GM21390 (cell line): ENCODE results near the gene GNPTG.

ENCODE experiments used
- ATAC-seq: cut with Tn5 transposase; IDR thresholded peaks from one replicate; pipeline ENCODE4 v1.9.1; 2021; ENCODE audit not compliant: unreplicated experiment

Gene GNPTG

GRCh38 chr16:1333149-1333812 lies 18.4 kb upstream of the GNPTG start, which contains the start of gene BAIAP3:
Gene BAIAP3 (plus strand): TSS chr16:1333645. CDS start chr16:1338550, 4,905 bp downstream.
- ATAC-seq: no peak

- ATAC-seq: no peak
Observed at GRCh38 chr16:1333854-1334700, 17.7 kb upstream of the GNPTG start.

- ATAC-seq: no peak
Observed at GRCh38 chr16:1334739-1335138, 17.0 kb upstream of the GNPTG start.

GRCh38 chr16:1335211-1335971 lies 16.3 kb upstream of the GNPTG start:
- no peak for ATAC-seq

GRCh38 chr16:1335996-1336395 lies 15.7 kb upstream of the GNPTG start:
- ATAC-seq: no peak

- no peak for ATAC-seq
Observed at GRCh38 chr16:1336619-1337018, 15.1 kb upstream of the GNPTG start.

GRCh38 chr16:1337486-1337885 lies 14.2 kb upstream of the GNPTG start:
- no peak for ATAC-seq

- ATAC-seq: no peak
Observed at GRCh38 chr16:1338119-1338730, 13.5 kb upstream of the GNPTG start.

GRCh38 chr16:1338855-1339675 lies 12.7 kb upstream of the GNPTG start:
- no peak for ATAC-seq

GRCh38 chr16:1340730-1341494 lies 10.8 kb upstream of the GNPTG start:
- ATAC-seq: no peak

- no peak for ATAC-seq
Observed at GRCh38 chr16:1341495-1342420, 10.0 kb upstream of the GNPTG start.

GRCh38 chr16:1342526-1343427 lies 9.0 kb upstream of the GNPTG start:
- peak; percentile 87 for ATAC-seq

- peak; percentile 3 for ATAC-seq
Observed at GRCh38 chr16:1343428-1344242, 8.1 kb upstream of the GNPTG start.

GRCh38 chr16:1344499-1344898 lies 7.2 kb upstream of the GNPTG start:
- ATAC-seq: no peak

GRCh38 chr16:1345087-1345486 lies 6.6 kb upstream of the GNPTG start:
- ATAC-seq: no peak

GRCh38 chr16:1345651-1346421 lies 5.9 kb upstream of the GNPTG start:
- no peak for ATAC-seq
